OCI-LY1 (cell line): Measurements from ENCODE around the gene PAQR8.

Experiments
- CTCF ChIP-seq: fragments of 200-600 bp; sonication (generic), shearing (Covaris generic); IDR thresholded peaks from 2 replicates; pipeline ENCODE4 v1.5.1; 2017; ENCODE audit warnings: mild to moderate bottlenecking, antibody characterized with exemption, low read length, moderate library complexity, mixed read lengths
- EZH2 ChIP-seq: fragments of 200-600 bp; sonication (generic), shearing (Covaris generic); IDR thresholded peaks from 2 replicates; pipeline ENCODE4 v1.8.0; 2017; ENCODE audit warnings: borderline replicate concordance, mixed run types, mild to moderate bottlenecking, antibody characterized with exemption, low read length, moderate library complexity, mixed read lengths

GRCh38 chr6:52361945-52362442 is at the start of gene PAQR8:
- TF ChIP-seq CTCF (no peak), EZH2 (no peak)
